Prostate gland (tissue), 2 donors: ENCODE measurements around the gene INAVA. TPM values are rescaled to one million over a fixed set of nuclear protein-coding genes. Genes with fewer than 3 reads are reported as not detected.
"Not testable (repeated sequence)": the region's sequence is repeated elsewhere in the genome, so short reads cannot be mapped to it uniquely, and the experiment has no call there.

Experiments used
- DNase-seq: peaks from one replicate; pipeline ENCODE4 v3.0.0-alpha.2; 2019; ENCODE audit warnings: low spot score
- H3K27ac ChIP-seq, 2 donors: fragments of 200-600 bp; sonication (generic); 2 replicates each; pipeline ENCODE4 v1.5.1; 2017 to 2019
- H3K27me3 ChIP-seq: fragments of 200-600 bp; sonication (generic); replicated peaks from 2 replicates; pipeline ENCODE4 v1.5.1; 2019; ENCODE audit not compliant: insufficient read depth
- H3K36me3 ChIP-seq, 2 donors: fragments of 200-600 bp; sonication (generic); 1 replicate in 1 of 2; 2 replicates in 1 of 2; pipeline versions ENCODE4 v1.5.1 to v1.8.1; 2017 to 2019
- H3K4me1 ChIP-seq: fragments of 200-600 bp; sonication (generic); replicated peaks from 2 replicates; pipeline ENCODE4 v1.5.1; 2019
- H3K4me3 ChIP-seq, 2 donors: fragments of 200-600 bp; sonication (generic); 2 replicates each; pipeline ENCODE4 v1.5.1; 2017 to 2019
- H3K9me3 ChIP-seq: fragments of 200-600 bp; sonication (generic); 2 replicates; pipeline ENCODE4 v1.5.1; 2017
- POLR2A ChIP-seq: fragments of 450-650 bp; IDR thresholded peaks from one replicate; pipeline ENCODE4 v1.6.1; 2016; ENCODE audit warnings: antibody characterized with exemption, mild to moderate bottlenecking
- POLR2AphosphoS5 ChIP-seq: sonication (generic); formaldehyde crosslinking; IDR thresholded peaks from one replicate; pipeline ENCODE4 v1.6.1; 2017; ENCODE audit warnings: antibody characterized with exemption
- WGBS: methylation state at CpG from one replicate; pipeline ENCODE4 v1.1.5; 2018; 5-methylcytosine and 5-hydroxymethylcytosine counted together
- intact Hi-C: fragments of 100-400 bp; cut with DNase I; formaldehyde crosslinking; loops from one replicate; pipeline ENCODE4 v1.14.2; 2022
- total RNA-seq, 2 donors: library from RNA; depleted of rRNA; stranded (reverse); fragments of >200 nt; gene quantifications; one replicate each; pipeline ENCODE4 v1.1.0, GENCODE V29; 2016
- TF ChIP-seq, protein P1 (sequence below), 4 experiments: fragments of 200-600 bp in 2 of 4; fragments of 450-650 bp in 2 of 4; sonication (generic) in 2 of 4; IDR thresholded peaks; 1 replicate in 3 of 4; 2 replicates in 1 of 4; pipeline ENCODE4 v1.5.1; 2016 to 2019; ENCODE audit warnings: antibody characterized with exemption in 4 of 4, mild to moderate bottlenecking in 2 of 4, moderate library complexity in 2 of 4

Gene INAVA
- total RNA-seq, 2 donors from 2014 or later, result 7.4 to 27.1 TPM

DNA sequence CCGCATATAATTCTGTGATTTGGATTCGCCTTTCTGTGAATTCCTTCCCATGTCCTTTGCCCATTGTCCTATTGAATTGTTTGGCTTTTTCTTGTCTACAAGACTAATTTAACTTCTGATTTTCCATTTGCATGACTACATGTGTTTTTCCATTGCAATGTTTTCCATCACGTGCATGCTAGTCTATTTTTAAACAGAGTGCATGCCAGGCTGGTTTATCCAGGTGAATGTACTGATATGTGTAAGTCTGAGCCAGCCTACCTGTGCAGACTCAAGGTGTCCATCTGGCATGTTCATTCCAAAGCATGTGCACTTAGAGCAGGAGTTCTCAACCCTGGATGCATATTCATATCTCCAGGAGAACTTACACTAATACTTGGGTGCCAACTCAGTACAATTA is 59.7 kb downstream of the INAVA start:
- H3K4me1 ChIP-seq, result no peaks in the 10 kb centered on the region
- WGBS, result 89% methylated on average over 3 of the region's 3 CpGs
- H3K36me3 ChIP-seq, result no peaks in the 10 kb centered on the region
- no peak for DNase-seq
- TF ChIP-seq POLR2AphosphoS5, result no peak
- no peak for TF ChIP-seq POLR2A
- TF ChIP-seq, protein P1, sequence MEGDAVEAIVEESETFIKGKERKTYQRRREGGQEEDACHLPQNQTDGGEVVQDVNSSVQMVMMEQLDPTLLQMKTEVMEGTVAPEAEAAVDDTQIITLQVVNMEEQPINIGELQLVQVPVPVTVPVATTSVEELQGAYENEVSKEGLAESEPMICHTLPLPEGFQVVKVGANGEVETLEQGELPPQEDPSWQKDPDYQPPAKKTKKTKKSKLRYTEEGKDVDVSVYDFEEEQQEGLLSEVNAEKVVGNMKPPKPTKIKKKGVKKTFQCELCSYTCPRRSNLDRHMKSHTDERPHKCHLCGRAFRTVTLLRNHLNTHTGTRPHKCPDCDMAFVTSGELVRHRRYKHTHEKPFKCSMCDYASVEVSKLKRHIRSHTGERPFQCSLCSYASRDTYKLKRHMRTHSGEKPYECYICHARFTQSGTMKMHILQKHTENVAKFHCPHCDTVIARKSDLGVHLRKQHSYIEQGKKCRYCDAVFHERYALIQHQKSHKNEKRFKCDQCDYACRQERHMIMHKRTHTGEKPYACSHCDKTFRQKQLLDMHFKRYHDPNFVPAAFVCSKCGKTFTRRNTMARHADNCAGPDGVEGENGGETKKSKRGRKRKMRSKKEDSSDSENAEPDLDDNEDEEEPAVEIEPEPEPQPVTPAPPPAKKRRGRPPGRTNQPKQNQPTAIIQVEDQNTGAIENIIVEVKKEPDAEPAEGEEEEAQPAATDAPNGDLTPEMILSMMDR (IDR thresholded peaks at IDR 0.05), result no peak
- no peaks in the 10 kb centered on the region for H3K27me3 ChIP-seq
- no peak overlapping the region for H3K4me3 ChIP-seq
- H3K9me3 ChIP-seq, result no peaks in the 10 kb centered on the region
- intact Hi-C loops, result no loop called here
- no peak overlapping the region for H3K27ac ChIP-seq

DNA sequence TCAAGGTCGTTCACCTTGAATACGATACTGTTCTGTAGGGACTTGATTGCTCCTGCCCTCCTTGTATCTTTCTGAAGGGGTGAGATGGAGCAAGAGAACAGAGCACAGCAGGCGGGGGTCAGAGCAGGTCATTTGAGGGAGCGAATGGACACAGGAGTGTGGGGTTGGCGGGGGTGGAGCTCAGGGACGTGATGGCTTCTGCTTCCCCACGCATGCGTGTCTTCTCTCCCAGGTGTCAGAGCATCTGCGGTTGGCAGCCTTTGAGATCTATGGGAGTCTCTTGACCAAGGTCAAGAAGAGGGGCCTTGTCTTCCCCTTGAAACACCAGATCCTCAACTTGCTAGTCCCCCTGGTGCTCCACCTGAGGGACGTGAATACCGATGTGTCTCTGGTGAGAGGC is 63.9 kb downstream of the INAVA start:
- Histone ChIP-seq H3K4me1 (no peaks in the 10 kb centered on the region), H3K36me3 (no peaks in the 10 kb centered on the region), H3K9me3 (no peaks in the 10 kb centered on the region), H3K27me3 (no peaks in the 10 kb centered on the region), H3K4me3 (no peak overlapping the region), H3K27ac (no peak overlapping the region)
- 93% methylated on average over 11 of the region's 11 CpGs for WGBS
- no peak for DNase-seq
- TF ChIP-seq POLR2AphosphoS5 (no peak), POLR2A (no peak)
- TF ChIP-seq, protein P1 (IDR thresholded peaks at IDR 0.05), result no peak
- intact Hi-C loops, result no loop called here

DNA sequence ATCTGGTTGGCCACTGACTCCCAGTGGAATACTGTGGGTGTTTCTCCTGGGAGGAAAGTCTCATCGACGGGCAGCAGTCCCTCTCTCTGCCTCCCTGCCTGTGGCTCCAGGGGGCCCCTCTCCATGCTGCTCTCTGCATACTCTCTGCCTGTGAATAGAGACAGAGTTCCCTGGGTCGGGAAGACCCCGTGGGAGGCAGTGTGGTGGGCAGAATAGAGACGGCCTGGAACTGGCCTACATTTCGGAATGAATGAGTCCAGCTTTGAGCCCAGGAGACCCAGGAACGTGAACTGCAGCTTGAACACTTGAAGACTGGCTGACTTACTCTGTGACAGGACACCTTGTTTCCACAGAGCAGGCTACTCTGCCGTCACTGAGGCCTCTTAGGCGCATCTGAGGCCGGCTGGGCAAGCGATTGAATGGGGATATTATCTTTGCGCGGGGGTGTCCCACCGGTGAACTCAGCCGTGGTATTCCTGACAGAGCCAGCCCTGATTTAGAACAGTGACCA is 64.8 kb downstream of the INAVA start:
- no peaks in the 10 kb centered on the region for H3K9me3 ChIP-seq
- no peak overlapping the region for H3K27ac ChIP-seq
- no peak for TF ChIP-seq POLR2A
- TF ChIP-seq POLR2AphosphoS5, result no peak
- TF ChIP-seq, protein P1 (IDR thresholded peaks at IDR 0.05), result no peak
- no peak for DNase-seq
- WGBS, result 79% methylated on average over 14 of the region's 15 CpGs
- H3K4me3 ChIP-seq, result no peak overlapping the region
- intact Hi-C loops, result no loop called here
- no peaks in the 10 kb centered on the region for H3K36me3 ChIP-seq
- H3K27me3 ChIP-seq, result no peaks in the 10 kb centered on the region
- no peaks in the 10 kb centered on the region for H3K4me1 ChIP-seq

DNA sequence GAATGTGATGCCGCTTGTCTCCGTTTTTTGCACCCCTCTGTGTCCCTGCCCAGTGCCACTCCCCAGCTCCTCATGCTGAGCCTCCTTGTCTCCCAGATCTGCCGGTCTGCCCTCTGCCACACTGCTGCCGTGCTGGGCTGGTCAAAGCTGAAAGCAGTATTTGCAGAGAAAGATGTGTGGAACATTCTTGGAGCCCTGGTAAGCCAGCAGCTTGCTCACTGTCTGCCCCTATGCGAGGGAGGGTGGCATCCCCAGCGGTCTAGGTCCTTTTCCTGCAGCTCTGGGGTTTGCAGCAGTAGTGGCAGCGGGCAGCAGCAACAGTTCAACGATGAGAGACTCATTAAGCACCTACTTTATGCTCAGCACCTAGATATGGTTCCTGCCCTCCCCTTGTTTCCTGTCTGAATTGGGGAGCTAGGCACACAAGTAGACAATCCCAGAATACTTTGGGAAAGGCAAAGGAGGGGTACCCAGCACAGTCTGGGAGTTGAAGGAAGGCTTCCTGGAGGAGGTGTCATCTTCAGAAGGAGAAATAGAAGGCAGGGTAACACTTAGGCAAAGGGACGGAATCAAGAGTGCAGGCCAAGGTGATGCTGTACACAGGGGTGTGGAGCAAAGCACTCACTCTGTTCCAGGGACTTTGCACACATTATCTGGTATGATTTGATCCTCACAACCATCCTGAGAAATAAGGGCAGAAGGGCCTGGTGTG is 65.7 kb downstream of the INAVA start:
- H3K4me1 ChIP-seq, result no peaks in the 10 kb centered on the region
- intact Hi-C loops, result no loop called here
- H3K27ac ChIP-seq, result no peak overlapping the region
- H3K36me3 ChIP-seq, result no peaks in the 10 kb centered on the region
- H3K4me3 ChIP-seq, result no peak overlapping the region
- TF ChIP-seq, protein P1 (IDR thresholded peaks at IDR 0.05), result no peak
- TF ChIP-seq POLR2A, result no peak
- TF ChIP-seq POLR2AphosphoS5, result no peak
- no peak for DNase-seq
- 67% methylated on average over 9 of the region's 9 CpGs for WGBS
- no peaks in the 10 kb centered on the region for H3K9me3 ChIP-seq
- H3K27me3 ChIP-seq, result no peaks in the 10 kb centered on the region

DNA sequence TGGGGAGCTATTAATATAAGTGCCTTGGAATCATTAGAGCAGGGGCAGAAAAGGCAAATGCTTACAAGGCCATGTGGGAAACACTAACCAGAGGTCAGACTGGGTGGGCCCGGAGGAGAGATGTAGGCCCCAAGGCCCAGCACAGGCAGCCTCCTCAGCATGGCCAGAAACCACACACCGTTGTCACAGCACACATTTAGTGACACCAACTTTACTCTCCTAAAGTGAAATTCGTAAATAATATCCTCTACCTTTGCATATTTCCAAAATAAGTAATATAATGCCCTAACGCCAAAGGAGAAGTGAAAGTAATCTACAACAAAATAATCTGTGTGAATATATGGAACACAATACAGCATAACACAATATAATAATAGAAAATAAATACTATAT is 66.2 kb downstream of the INAVA start:
- Histone ChIP-seq H3K36me3 (no peaks in the 10 kb centered on the region), H3K4me1 (no peaks in the 10 kb centered on the region), H3K27ac (no peak overlapping the region), H3K9me3 (no peaks in the 10 kb centered on the region), H3K27me3 (no peaks in the 10 kb centered on the region), H3K4me3 (no peak overlapping the region)
- WGBS, result 94% methylated on average over 4 of the region's 4 CpGs
- TF ChIP-seq, protein P1 (IDR thresholded peaks at IDR 0.05), result no peak
- no peak for TF ChIP-seq POLR2AphosphoS5
- no peak for TF ChIP-seq POLR2A
- DNase-seq, result no peak
- intact Hi-C loops, result no loop called here

DNA sequence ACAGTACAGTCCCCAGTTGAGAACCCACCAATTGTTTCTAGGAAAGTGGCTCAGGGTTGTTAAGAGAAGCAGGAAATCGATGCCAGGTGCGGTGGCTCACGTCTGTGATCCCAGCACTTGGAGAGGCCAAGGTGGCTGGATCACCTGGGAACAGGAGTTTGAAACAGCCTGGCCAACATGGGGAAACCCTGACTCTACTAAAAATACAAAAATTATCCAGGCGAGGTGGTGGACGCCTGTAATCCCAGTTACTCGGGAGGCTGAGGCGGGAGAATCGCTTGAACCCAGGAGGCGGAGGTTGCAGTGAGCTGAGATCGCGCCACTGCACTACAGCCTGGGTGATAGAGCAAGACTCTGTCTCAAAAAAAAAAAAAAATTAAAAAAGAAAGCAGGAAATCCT is 67.5 kb downstream of the INAVA start:
- H3K4me3 ChIP-seq, H3K27ac ChIP-seq, intact Hi-C loops, H3K36me3 ChIP-seq, H3K9me3 ChIP-seq, H3K27me3 ChIP-seq, H3K4me1 ChIP-seq, DNase-seq: not testable (repeated sequence)
- WGBS, result 93% methylated on average over 11 of the region's 11 CpGs
